ENCODE data around the gene UPB1. TPM values are rescaled to one million over a fixed set of nuclear protein-coding genes. Genes with fewer than 3 reads are reported as not detected.

Gene UPB1
- total RNA-seq, 1 experiment from 2014 or later, result 0.50 TPM

- no peaks in the 10 kb centered on the region for H3K9me3 Mint-ChIP-seq (ENCODE audit: low read depth, unreplicated experiment)
- BruUV-seq (replicated peaks), result no TSS peak
- no peak overlapping the region for H3K4me3 Mint-ChIP-seq (ENCODE audit: low read depth, unreplicated experiment)
- H3K27ac Mint-ChIP-seq (ENCODE audit: unreplicated experiment), result peak overlapping the region; percentile 3
- H3K36me3 Mint-ChIP-seq (ENCODE audit: insufficient read depth, unreplicated experiment), result peaks cover 3% of the 10 kb centered on the region
- intact Hi-C loops (cut with micrococcal nuclease; ENCODE audit: unreplicated experiment), result no loop called here
- peaks cover 41% of the 10 kb centered on the region for H3K4me1 Mint-ChIP-seq (ENCODE audit: low read depth, unreplicated experiment)
- TF ChIP-seq CTCF (IDR thresholded peaks at IDR 0.05; ENCODE audit: unreplicated experiment), result no peak
- H3K27me3 Mint-ChIP-seq (ENCODE audit: unreplicated experiment), result peaks cover 18% of the 10 kb centered on the region
- peak; percentile 13 for DNase-seq
- CTCF ChIA-PET, result interaction anchor here (0.6 to 1.5 kb wide), 4 partner anchors 15 to 497 kb away, joined by 3 to 7 read pairs (median 4); no protein-coding TSS in a partner anchor
Observed at GRCh38 chr22:24506802-24507438, 11.8 kb downstream of the UPB1 start.

GRCh38 chr22:24507716-24508115 is 12.6 kb downstream of the UPB1 start:
- Mint-ChIP-seq H3K4me3 (ENCODE audit: low read depth, unreplicated experiment) (no peak overlapping the region), H3K36me3 (ENCODE audit: insufficient read depth, unreplicated experiment) (no peaks in the 10 kb centered on the region), H3K27ac (ENCODE audit: unreplicated experiment) (no peak overlapping the region), H3K4me1 (ENCODE audit: low read depth, unreplicated experiment) (peaks cover 36% of the 10 kb centered on the region), H3K27me3 (ENCODE audit: unreplicated experiment) (peaks cover 10% of the 10 kb centered on the region), H3K9me3 (ENCODE audit: low read depth, unreplicated experiment) (no peaks in the 10 kb centered on the region)
- no TSS peak for BruUV-seq (replicated peaks)
- DNase-seq, result no peak
- CTCF ChIA-PET, result interaction anchor here (1.5 kb wide), 1 partner anchor 86 kb away, joined by 6 read pairs; no protein-coding TSS in a partner anchor
- TF ChIP-seq CTCF (IDR thresholded peaks at IDR 0.05; ENCODE audit: unreplicated experiment), result no peak
- intact Hi-C loops (cut with micrococcal nuclease; ENCODE audit: unreplicated experiment), result no loop called here

- CTCF ChIA-PET, result no interaction called here
- Mint-ChIP-seq H3K27me3 (ENCODE audit: unreplicated experiment) (no peaks in the 10 kb centered on the region), H3K4me1 (ENCODE audit: low read depth, unreplicated experiment) (peaks cover 43% of the 10 kb centered on the region), H3K4me3 (ENCODE audit: low read depth, unreplicated experiment) (no peak overlapping the region), H3K9me3 (ENCODE audit: low read depth, unreplicated experiment) (no peaks in the 10 kb centered on the region), H3K27ac (ENCODE audit: unreplicated experiment) (no peak overlapping the region), H3K36me3 (ENCODE audit: insufficient read depth, unreplicated experiment) (no peaks in the 10 kb centered on the region)
- BruUV-seq (replicated peaks), result no TSS peak
- intact Hi-C loops (cut with micrococcal nuclease; ENCODE audit: unreplicated experiment), result no loop called here
- no peak for DNase-seq
- TF ChIP-seq CTCF (IDR thresholded peaks at IDR 0.05; ENCODE audit: unreplicated experiment), result no peak
Observed at GRCh38 chr22:24510637-24511625, 15.8 kb downstream of the UPB1 start.

- Mint-ChIP-seq H3K36me3 (ENCODE audit: insufficient read depth, unreplicated experiment) (no peaks in the 10 kb centered on the region), H3K4me3 (ENCODE audit: low read depth, unreplicated experiment) (no peak overlapping the region), H3K27ac (ENCODE audit: unreplicated experiment) (no peak overlapping the region), H3K9me3 (ENCODE audit: low read depth, unreplicated experiment) (no peaks in the 10 kb centered on the region), H3K4me1 (ENCODE audit: low read depth, unreplicated experiment) (peaks cover 42% of the 10 kb centered on the region), H3K27me3 (ENCODE audit: unreplicated experiment) (no peaks in the 10 kb centered on the region)
- intact Hi-C loops (cut with micrococcal nuclease; ENCODE audit: unreplicated experiment), result no loop called here
- BruUV-seq (replicated peaks), result no TSS peak
- DNase-seq, result no peak
- TF ChIP-seq CTCF (IDR thresholded peaks at IDR 0.05; ENCODE audit: unreplicated experiment), result no peak
- CTCF ChIA-PET, result no interaction called here
Observed at GRCh38 chr22:24512043-24512442, 16.9 kb downstream of the UPB1 start.
